ENCODE data around the gene ZNF532.

The ZNF532 gene

GRCh38 chr18:59001166-59001565 lies 136.5 kb downstream of the ZNF532 start:
- no peak for DNase-seq (ENCODE audit: low read depth)
- in situ Hi-C loops (cut with HindIII; ENCODE audit: low sequenced_read_pairs): no loop called here
- TF ChIP-seq, protein P1, sequence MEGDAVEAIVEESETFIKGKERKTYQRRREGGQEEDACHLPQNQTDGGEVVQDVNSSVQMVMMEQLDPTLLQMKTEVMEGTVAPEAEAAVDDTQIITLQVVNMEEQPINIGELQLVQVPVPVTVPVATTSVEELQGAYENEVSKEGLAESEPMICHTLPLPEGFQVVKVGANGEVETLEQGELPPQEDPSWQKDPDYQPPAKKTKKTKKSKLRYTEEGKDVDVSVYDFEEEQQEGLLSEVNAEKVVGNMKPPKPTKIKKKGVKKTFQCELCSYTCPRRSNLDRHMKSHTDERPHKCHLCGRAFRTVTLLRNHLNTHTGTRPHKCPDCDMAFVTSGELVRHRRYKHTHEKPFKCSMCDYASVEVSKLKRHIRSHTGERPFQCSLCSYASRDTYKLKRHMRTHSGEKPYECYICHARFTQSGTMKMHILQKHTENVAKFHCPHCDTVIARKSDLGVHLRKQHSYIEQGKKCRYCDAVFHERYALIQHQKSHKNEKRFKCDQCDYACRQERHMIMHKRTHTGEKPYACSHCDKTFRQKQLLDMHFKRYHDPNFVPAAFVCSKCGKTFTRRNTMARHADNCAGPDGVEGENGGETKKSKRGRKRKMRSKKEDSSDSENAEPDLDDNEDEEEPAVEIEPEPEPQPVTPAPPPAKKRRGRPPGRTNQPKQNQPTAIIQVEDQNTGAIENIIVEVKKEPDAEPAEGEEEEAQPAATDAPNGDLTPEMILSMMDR (IDR thresholded peaks at IDR 0.05; ENCODE audit: low read depth, low read length, missing control alignments): no peak
- H3K4me3 ChIP-seq (ENCODE audit: low read depth, low read length): no peak overlapping the region

GRCh38 chr18:59001721-59002120 lies 137.0 kb downstream of the ZNF532 start:
- H3K4me3 ChIP-seq (ENCODE audit: low read depth, low read length): no peak overlapping the region
- no peak for DNase-seq (ENCODE audit: low read depth)
- TF ChIP-seq, protein P1 (IDR thresholded peaks at IDR 0.05; ENCODE audit: low read depth, low read length, missing control alignments): no peak
- in situ Hi-C loops (cut with HindIII; ENCODE audit: low sequenced_read_pairs): no loop called here

DNA sequence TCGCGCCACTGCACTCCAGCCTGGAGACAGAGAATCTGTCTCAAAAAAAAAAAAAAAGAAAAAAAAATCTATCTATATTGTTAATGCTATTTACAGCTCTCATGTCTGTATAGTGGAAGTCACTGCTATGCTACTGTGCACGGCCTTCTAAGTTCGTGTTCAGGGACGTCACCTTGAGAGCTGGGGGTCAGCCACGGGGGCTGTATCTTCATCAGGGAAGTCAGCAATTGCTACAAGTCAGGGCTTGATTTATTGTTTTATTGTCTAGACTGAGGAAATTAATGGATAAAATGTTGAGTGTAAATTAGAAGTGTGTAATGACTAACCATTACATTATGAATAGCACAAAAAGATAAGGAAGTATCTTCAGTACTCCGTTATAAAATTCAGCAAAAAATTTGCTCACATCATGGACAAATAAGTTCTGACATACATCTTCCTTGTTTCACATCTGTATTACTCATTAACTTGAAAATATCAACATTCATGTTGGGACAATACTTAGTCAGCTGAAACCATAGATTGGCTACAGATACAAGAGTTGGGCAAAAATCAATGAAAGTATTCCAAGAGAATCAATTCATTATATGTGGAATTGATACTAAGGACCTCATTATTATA lies 138.4 kb downstream of the ZNF532 start:
- TF ChIP-seq, protein P1 (IDR thresholded peaks at IDR 0.05; ENCODE audit: low read depth, low read length, missing control alignments): no peak
- in situ Hi-C loops (cut with HindIII; ENCODE audit: low sequenced_read_pairs): no loop called here

DNA sequence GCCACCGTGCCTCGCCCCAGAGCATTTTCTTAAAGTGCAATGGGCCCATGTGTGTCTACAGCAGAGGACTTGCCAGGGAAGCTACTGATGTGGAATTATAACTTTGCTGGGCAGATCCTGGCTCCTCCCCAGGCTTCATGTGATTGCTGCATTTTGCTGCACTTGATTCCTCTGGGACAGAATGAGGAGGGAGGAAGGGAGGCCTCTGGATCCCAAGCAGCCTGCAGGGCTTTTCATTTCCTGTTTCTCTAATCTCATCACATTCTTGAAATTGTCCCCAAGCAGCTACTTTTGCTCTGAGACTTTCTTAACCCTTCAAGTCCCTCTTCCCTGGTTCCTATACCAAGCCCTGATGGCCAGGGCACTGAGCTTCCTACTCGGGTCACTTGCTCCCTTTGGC lies 140.6 kb downstream of the ZNF532 start:
- in situ Hi-C loops (cut with HindIII; ENCODE audit: low sequenced_read_pairs): no loop called here
- TF ChIP-seq, protein P1 (IDR thresholded peaks at IDR 0.05; ENCODE audit: low read depth, low read length, missing control alignments): no peak
- no peak overlapping the region for H3K4me3 ChIP-seq (ENCODE audit: low read depth, low read length)
- DNase-seq (ENCODE audit: low read depth): no peak

More for the DNA sequence above, 138.4 kb downstream of the ZNF532 start:
- DNase-seq (ENCODE audit: low read depth): no peak
- H3K4me3 ChIP-seq (ENCODE audit: low read depth, low read length): no peak overlapping the region

DNA sequence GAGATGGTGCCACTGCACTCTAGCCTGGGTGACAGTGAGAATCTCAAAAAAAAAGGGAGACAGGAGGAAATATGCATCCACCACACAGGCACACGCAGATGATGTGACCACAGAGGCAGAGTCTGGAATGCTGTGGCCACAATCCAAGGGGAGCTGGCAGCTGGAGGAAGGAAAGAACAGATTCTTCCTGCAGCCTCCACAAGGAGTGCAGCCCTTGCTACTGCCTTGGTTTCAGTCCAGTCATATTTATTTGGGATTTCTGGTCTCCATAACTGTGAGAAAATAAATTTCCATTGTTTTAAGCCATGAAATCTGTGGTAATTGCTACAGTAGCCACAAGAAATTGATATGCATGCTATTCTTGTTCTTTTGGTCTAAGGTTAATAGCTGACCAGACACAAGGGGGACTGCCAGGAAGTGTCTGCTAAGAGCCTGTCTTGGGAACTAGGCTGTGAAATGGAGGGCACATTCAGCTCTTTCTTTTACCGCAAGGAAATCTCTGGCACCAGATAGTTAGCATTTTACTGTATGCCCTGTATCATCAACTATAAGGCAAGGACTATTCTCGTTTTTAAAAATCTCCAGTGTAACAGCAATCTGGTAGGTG lies 141.9 kb downstream of the ZNF532 start:
- TF ChIP-seq, protein P1 (IDR thresholded peaks at IDR 0.05; ENCODE audit: low read depth, low read length, missing control alignments): peak; percentile 13
- H3K4me3 ChIP-seq (ENCODE audit: low read depth, low read length): no peak overlapping the region
- DNase-seq (ENCODE audit: low read depth): peak; percentile 78
- in situ Hi-C loops (cut with HindIII; ENCODE audit: low sequenced_read_pairs): no loop called here

DNA sequence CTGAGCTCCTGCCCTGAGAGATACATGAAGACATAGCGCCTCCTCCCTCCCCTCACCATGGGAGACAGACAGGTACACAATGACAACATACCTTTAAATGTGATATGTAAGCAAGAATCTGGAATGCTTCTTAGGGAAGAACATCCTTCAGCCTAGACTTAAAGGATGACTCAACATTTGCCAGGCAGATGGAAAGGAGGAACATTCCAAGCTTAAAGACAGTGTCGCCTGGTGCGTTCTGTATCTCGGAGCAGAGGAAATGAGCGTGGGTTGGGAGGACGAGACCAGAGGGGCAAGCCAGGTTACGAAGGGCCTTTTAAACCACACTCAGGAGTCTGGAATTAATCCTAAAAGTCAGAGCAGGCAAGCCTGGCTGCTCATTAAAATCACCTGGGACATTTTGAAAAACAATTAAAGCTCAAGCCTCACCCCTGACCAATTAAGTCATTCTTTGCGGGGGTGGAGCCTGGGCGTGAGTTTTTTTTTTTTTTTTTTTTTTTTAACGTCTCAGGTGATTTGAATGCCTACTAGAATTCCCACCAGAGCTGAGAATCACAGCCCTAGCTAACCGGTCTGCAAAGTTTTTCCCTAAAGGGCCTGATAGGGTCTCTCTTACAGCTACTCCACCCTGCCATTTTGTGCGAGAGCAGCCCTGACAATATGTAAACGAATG lies 143.8 kb downstream of the ZNF532 start:
- DNase-seq (ENCODE audit: low read depth): no peak
- TF ChIP-seq, protein P1 (IDR thresholded peaks at IDR 0.05; ENCODE audit: low read depth, low read length, missing control alignments): no peak
- H3K4me3 ChIP-seq (ENCODE audit: low read depth, low read length): no peak overlapping the region
- in situ Hi-C loops (cut with HindIII; ENCODE audit: low sequenced_read_pairs): no loop called here
